Activated gamma-delta T cell treated with anti-CD3 and anti-CD28 coated beads, Interleukin-2, amount 50 U/mL, for 16 hours (primary cell): ENCODE results near the gene TMED6.

Source experiments
- DNase-seq: peaks from one replicate; pipeline ENCODE4 v3.0.0-alpha.2; 2020; ENCODE audit warnings: low read depth

TMED6 gene

DNA sequence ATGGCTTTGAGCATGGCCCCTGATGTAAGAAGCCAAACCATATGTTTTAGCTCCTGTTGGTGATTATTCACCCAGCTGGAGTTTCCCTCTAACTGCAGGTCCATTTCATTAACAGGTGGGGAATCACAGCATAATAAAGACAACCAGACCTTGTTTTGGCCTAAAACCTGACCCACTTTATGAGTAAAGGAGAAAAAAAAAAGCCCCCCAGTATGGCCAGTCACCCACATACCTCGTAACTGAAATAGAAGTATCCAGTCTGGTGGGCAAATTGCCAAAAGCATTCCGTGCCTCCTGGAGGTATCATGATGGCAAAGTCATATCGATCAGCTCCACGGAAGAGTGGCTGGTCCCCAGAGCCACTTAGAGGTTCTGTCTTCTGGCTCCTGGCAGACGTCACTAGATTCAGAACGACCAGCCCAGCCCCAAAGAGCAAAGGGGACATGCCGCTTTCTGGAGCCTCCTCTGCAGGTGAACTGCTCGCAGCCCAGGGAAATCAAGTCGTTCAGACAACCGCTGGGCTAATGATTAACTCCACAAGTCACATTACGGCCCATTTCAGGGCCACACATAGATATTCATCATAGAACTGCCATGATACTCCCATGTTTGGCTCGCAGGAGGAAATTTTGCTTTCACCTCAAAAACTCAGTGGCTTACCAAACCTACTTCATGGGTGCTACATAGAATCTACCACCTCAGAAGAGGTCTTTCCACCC lies at the start of gene TMED6:
TMED6 (minus strand) TSS at position 478 of the 719 bp plus-strand sequence; CDS start at position 445, 33 bp downstream.
- no peak for DNase-seq

DNA sequence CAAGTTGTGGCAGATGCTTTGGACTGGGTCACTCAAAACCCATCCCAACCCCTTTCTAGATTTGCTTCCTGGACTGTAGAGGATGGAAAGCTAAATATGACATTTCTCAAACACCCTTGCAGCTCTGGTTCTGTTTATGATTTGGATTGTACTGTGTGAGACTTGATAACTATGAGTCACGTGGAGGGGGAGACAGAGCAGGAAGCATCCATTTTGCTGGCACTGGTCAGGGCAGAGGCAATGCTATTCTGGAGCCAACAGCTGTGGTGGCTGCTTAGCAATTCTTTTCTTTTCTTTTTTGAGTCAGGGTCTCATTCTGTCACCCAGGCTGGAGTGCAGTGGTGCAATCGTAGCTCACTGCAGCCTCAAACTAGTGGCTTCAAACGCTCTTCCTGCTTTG lies 47.8 kb upstream of the TMED6 start:
- DNase-seq: no peak

- no peak for DNase-seq
Measured at GRCh38 chr16:69397821-69398521, 46.4 kb upstream of the TMED6 start.

- peak; percentile 55 for DNase-seq
Measured at GRCh38 chr16:69396187-69397061, 44.8 kb upstream of the TMED6 start.

DNA sequence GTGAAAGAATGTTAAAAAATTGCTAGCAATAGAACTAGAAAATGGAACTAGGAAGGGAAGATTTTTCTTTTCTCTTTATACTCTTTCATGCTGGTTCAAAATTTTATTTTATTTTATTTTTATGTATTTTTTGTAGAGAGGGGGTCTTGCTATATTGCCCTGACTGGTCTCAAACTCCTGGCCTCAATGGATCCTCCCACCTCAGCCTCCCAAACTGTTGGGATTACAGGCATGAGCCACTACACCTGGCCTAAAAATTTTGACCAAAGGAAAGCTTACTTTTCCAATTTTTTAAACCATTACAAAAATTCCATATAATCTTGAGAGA lies 44.2 kb upstream of the TMED6 start:
- DNase-seq: no peak

DNA sequence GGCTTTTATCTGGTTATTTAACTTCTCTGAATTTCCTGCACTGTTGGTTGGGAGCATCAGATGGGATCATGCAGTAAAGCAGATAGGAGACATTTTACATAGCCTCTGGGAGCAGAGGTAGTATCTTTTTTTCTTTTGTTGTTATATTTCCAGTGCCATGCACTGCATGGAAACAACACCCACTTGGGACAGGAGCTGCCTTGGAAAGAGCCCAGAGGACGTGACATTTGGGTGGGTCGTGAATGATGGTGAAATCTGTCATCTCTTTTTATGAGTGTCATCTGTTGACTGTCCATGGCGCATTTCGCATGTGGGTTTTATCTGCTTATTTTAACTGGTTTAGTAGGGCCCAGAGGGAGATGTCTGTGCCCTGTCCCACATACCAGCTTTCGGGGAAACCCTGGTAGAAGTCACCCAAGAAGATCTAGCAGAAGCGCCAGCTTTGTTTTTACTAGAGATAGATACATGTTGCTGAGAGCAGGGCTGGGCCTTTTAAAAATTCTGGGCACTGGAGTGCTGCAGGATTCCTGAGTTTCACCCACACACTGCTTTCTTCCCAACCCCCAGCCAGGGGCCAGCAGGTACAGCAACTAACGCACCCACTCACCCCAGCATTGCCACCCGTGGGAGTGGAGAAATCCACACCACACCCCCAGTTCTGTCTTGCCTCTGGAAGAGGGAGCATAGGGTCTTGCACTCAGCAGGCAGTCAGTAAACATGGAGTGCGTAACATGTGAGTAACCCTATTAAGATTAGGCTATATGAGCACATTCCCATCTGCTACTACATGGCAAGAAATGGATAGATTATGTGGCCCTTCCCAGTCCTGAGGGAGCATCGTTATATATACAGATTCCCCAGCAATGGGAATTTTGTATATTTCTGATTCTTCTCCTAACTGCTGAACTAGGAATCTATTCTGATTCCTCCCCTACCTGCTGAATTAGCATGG lies 42.6 kb upstream of the TMED6 start:
- no peak for DNase-seq

GRCh38 chr16:69386596-69386995 lies 35.0 kb upstream of the TMED6 start:
- DNase-seq: no peak

DNA sequence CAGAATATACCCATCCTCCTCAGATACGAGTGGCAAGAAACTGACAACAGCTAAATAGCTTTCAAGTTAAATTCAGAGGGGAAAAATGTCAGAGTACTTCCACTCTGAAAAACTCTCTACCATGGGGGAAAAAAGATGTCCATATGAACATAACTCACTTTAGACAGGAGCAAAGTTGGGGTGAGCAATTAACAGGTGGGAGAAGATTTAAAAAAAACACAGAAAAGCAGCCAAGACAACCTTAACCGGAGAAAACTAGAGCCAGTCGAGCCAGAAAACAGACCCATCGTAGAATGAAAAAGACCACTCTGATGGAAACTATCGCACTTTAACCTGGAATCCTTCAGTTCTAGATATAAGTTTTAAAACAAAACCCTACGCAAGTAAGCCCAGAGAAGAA lies 33.4 kb upstream of the TMED6 start:
- DNase-seq: no peak

DNA sequence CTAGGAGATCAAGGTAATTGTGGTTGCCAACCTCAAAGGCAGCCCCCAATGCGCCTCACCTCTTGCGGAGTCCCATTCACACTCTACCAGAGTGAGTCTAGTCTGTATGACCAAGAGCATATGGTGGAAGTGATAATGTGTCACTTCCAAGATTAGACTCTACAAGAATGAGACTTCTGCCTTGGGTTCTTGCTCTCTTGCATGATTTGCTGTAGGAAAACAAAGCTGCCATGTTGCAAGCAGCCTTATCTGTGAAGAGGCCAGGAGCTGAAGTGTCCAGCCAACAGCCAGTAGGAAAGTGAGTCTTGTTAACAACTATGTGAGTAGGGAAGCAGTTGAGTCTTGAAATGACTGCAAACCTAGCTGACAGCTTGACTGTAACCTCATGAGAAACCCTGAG lies 30.8 kb upstream of the TMED6 start:
- DNase-seq: no peak

DNA sequence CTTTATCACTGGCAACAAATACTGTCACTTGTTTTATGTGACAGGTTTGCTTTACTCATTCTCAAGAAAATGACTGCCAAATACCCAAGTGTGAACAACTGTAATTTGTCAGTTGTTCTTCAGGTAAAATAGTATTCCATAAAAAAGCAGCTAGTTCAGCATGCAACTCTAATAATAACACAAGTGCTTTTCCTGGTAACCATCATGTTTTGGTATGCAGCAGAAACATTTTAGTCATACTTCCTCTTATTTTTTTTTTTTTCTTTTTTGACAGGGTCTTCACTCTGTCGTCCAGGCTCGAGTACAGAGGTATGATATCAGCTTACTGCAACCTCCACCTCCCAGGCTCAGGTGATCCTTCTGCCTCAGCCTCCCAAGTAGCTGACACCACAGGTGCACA lies 29.6 kb upstream of the TMED6 start:
- DNase-seq: no peak

- no peak for DNase-seq
Measured at GRCh38 chr16:69378760-69379159, 27.2 kb upstream of the TMED6 start.

DNA sequence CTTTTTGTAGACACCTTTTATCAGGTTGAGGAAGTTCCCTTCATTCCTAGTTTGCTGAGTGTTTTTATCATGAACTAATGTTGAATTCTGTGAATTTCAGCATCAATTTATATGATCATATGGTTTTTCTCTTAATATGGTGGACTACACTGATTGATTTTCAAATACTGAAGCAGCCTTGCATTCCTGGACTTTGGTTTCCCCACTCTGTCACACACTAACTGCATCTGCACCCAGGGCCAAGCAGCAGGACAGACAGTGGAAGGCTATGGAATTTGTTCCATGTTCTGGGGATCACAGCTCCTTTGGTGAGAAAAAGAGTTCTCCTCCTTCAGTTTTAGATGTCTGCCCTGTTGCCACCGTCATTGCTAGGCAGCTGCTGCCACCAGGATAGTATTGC lies 26.4 kb upstream of the TMED6 start:
- no peak for DNase-seq

DNA sequence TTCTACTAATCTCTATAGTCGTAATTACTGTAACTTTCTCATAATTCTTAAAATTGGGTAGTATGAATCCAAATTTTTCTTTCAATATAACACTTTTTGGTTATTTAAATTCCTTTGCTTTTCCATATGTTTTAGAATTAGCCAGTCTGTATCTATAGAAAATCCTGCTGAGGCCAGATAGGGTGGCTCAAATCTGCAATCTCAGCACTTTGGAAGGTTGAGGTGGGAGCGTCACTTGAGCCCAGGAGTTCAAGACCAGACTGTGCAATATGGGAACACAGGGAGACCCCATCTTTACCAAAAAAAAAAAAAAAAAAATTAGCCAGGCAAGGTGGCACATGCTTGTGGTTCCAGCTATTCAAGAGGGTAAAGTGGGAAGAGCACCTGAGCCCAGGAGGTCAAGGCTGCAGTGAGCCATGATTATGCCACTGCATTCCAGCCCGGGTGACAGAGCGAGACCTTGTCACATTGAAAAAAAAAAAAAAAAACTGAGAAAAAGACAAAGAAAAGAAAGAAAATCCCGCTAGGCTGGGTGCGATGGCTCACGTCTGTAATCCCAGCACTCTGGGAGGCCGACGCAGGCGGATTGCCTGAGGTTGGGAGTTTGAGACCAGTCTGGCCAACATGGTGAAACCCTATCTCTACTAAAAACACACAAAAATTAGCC lies 24.9 kb upstream of the TMED6 start:
- DNase-seq: no peak

DNA sequence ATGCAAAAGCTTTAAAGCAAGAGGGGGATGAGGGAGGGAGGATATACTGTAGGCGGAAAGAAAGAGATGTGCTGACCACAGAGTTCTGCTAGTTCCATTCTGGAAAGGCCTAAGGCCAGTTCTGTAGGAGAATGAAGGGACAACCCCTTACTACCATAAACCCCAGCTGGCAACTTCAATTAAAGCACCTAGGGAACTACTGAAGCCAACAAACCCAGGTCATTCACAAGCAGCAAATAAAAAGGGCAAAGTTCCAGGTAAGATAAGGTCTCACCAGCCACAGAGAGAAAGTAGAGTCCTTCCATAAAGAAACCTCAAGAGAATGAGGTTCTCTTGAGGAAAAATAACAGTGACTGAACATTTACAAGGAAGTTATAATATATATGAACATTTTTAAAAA lies 21.4 kb upstream of the TMED6 start:
- DNase-seq: no peak

DNA sequence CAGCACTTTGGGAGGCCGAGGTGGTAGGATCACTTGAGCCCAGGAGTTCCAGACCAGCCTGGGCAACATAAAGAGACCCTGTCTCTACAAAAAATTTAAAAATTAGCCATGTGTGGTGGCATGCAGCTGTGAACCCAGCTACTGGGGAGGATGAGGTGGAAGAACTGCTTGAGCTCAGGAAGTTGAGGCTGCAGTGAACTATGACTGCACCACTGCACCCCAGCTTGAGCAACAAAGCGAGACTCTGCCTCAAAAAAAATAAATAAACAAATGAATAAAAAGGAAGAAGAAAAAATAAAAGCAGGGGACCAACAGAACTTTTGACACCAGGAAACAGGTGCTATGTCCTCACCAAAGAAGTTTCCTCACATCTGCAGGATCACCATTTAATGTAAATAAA lies 20.0 kb upstream of the TMED6 start:
- no peak for DNase-seq

GRCh38 chr16:69368866-69369265 lies 17.3 kb upstream of the TMED6 start:
- no peak for DNase-seq

DNA sequence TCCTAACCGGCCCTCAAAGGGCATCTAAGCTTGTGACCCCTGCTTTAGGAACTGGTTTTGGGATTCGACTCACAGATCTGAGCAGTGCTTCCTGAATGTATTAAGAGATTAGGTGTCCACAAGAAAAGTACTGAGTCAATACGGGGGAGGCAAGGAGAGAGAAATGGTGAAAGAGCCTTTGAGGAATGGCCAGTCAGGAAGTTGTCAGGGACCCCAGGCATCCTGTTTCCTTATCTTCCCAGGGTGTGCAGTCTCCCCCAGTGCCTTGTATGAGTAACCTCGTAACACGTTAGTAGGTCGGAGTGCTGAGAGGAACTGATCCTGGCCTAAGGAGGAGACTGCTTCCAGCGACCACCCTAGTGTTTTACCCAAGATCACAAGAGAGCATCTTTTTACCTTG lies 16.4 kb upstream of the TMED6 start:
- no peak for DNase-seq

GRCh38 chr16:69366431-69366830 lies 14.8 kb upstream of the TMED6 start:
- no peak for DNase-seq

- no peak for DNase-seq
Measured at GRCh38 chr16:69365901-69366300, 14.3 kb upstream of the TMED6 start.

- DNase-seq: no peak
Measured at GRCh38 chr16:69364088-69364487, 12.5 kb upstream of the TMED6 start.

DNA sequence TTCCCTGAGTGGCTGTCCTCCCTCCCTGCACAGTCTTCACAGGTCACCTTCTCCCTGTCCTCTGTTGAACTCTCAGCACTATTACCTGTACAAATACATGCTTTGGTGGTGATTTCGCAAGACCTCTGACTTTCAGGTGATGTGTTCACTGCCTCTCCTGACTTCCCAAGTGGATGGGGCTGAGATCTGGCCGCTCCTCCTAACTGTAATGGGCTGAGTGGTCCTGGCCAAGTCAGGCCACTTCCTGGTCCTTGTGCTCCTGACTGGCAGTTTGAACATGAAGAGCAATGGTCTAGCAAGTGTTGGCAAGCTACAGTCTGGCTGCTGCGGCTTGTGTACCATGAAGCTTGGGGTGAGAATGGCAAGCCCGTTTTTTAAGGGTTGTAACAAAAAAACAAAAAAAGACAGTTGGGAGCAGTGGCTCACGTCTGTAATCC lies 11.7 kb upstream of the TMED6 start:
- DNase-seq: no peak
